HPDE6-E6E7 (cell line): ENCODE results near the gene HSPA4L.
A peak's percentile ranks its signal among the peaks of the same experiment; 100 is the strongest.

Experiments
- DNase-seq: peaks from one replicate; pipeline ENCODE4 v3.0.0; 2011; ENCODE audit warnings: missing footprints; ENCODE audit errors: extremely low spot score

The HSPA4L gene

GRCh38 chr4:127870281-127870680 lies 88.2 kb downstream of the HSPA4L start:
- no peak for DNase-seq

GRCh38 chr4:127870688-127871087 lies 88.6 kb downstream of the HSPA4L start:
- peak; percentile 43 for DNase-seq

GRCh38 chr4:127875791-127876190 lies 93.7 kb downstream of the HSPA4L start:
- no peak for DNase-seq

GRCh38 chr4:127880763-127881562 lies 98.8 kb downstream of the HSPA4L start, which contains the start of gene PLK4:
TSS of gene PLK4 (plus strand) at chr4:127880893. CDS start at chr4:127881135, 242 bp downstream.
- peak; percentile 95 for DNase-seq

DNA sequence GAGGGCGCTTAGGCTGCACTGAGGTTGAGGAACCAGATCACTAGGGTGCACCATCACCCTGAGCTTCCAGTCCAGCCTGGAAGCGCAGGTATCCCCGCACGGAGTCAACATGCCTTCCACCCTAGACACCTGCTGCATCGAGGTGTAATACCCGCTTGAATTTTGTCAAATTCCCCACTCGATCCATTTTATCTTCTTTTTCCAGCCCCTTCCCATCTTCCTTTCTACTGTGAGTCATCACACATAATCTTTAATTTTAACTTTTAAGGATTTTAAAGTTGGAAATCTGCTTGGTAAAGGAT lies 99.4 kb downstream of the HSPA4L start:
- DNase-seq, result no peak

- no peak for DNase-seq
These were observed 106.4 kb downstream of the HSPA4L start for GRCh38 chr4:127888559-127888958.

DNA sequence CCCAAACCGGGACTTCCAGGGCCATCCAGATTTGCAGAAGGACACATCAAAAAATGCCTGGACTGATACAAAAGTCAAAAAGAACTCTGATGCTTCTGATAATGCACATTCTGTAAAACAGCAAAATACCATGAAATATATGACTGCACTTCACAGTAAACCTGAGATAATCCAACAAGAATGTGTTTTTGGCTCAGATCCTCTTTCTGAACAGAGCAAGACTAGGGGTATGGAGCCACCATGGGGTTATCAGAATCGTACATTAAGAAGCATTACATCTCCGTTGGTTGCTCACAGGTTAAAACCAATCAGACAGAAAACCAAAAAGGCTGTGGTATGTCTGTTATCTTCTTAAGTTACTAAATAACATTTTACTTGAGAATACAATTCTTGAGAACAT lies 107.8 kb downstream of the HSPA4L start:
- no peak for DNase-seq
